HG03066 (cell line): ENCODE results near the gene EZH2.

Experiments
- ATAC-seq: cut with Tn5 transposase; IDR thresholded peaks from one replicate; pipeline ENCODE4 v1.9.1; 2021; ENCODE audit warnings: low read depth; ENCODE audit not compliant: unreplicated experiment

Gene EZH2

GRCh38 chr7:148884049-148884298, at the start of gene EZH2:
TSS of gene EZH2 (minus strand) at chr7:148884291. CDS start at chr7:148847298, 36,993 bp downstream.
- peak; percentile 19 for ATAC-seq

GRCh38 chr7:148931470-148931869, 47.4 kb upstream of the EZH2 start:
- no peak for ATAC-seq

GRCh38 chr7:148930335-148930734, 46.2 kb upstream of the EZH2 start:
- no peak for ATAC-seq

GRCh38 chr7:148929176-148929575, 45.1 kb upstream of the EZH2 start:
- ATAC-seq = no peak

GRCh38 chr7:148927123-148928045, 43.3 kb upstream of the EZH2 start:
- ATAC-seq = no peak

GRCh38 chr7:148925836-148926235, 41.7 kb upstream of the EZH2 start:
- no peak for ATAC-seq

- no peak for ATAC-seq
Observed at GRCh38 chr7:148924011-148924410, 39.9 kb upstream of the EZH2 start.

GRCh38 chr7:148921806-148922205, 37.7 kb upstream of the EZH2 start:
- no peak for ATAC-seq

- no peak for ATAC-seq
Observed at GRCh38 chr7:148921189-148921588, 37.1 kb upstream of the EZH2 start.

- no peak for ATAC-seq
Observed at GRCh38 chr7:148919859-148920258, 35.8 kb upstream of the EZH2 start.

- no peak for ATAC-seq
Observed at GRCh38 chr7:148918058-148918596, 34.0 kb upstream of the EZH2 start.

- ATAC-seq = no peak
Observed at GRCh38 chr7:148916186-148916585, 32.1 kb upstream of the EZH2 start.

- no peak for ATAC-seq
Observed at GRCh38 chr7:148915211-148915610, 31.1 kb upstream of the EZH2 start.

GRCh38 chr7:148914208-148914777, 30.2 kb upstream of the EZH2 start:
- peak; percentile 68 for ATAC-seq

GRCh38 chr7:148912758-148913541, 28.9 kb upstream of the EZH2 start:
- no peak for ATAC-seq

- no peak for ATAC-seq
Observed at GRCh38 chr7:148912151-148912550, 28.1 kb upstream of the EZH2 start.

GRCh38 chr7:148911626-148912025, 27.5 kb upstream of the EZH2 start:
- ATAC-seq = no peak

- ATAC-seq = no peak
Observed at GRCh38 chr7:148909568-148909967, 25.5 kb upstream of the EZH2 start.

- ATAC-seq = no peak
Observed at GRCh38 chr7:148906707-148907498, 22.8 kb upstream of the EZH2 start.

GRCh38 chr7:148905093-148905666, 21.1 kb upstream of the EZH2 start:
- ATAC-seq = no peak
